Keratinocyte (primary cell): Measurements from ENCODE around the gene NOL3. TPM values are rescaled to one million over a fixed set of nuclear protein-coding genes. Genes with fewer than 3 reads are reported as not detected.

Source experiments
- DNase-seq: peaks from one replicate; pipeline ENCODE4 v3.0.0-alpha.2; 2011; ENCODE audit warnings: low read depth, missing footprints, low spot score
- FAIRE-seq: peaks from 2 replicates; lab custom pipeline; 2011; peaks lifted over from hg19 to GRCh38; lab: Jason Lieb, UNC
- H2AFZ ChIP-seq: 2 replicates; pipeline ENCODE4 v1.6.0; 2012; ENCODE audit warnings: low read length, control low read depth, inconsistent platforms; ENCODE audit not compliant: control insufficient read depth
- H3K27ac ChIP-seq: 2 replicates; pipeline ENCODE4 v1.5.1; 2011; ENCODE audit warnings: low read length; ENCODE audit not compliant: control insufficient read depth, insufficient read depth
- H3K27me3 ChIP-seq: 3 replicates; pipeline ENCODE4 v1.6.0; 2011; ENCODE audit warnings: low read length; ENCODE audit not compliant: control insufficient read depth, insufficient read depth; ENCODE audit errors: extremely low read depth
- H3K36me3 ChIP-seq, 2 experiments: 2 replicates in 1 of 2; 3 replicates in 1 of 2; pipeline ENCODE4 v1.5.1; 2011; ENCODE audit warnings: low read length in 2 of 2, mild to moderate bottlenecking in 1 of 2; ENCODE audit not compliant: control insufficient read depth in 2 of 2, insufficient read depth in 2 of 2; ENCODE audit errors: extremely low read depth in 1 of 2
- H3K4me1 ChIP-seq: 3 replicates; pipeline ENCODE4 v1.5.1; 2011; ENCODE audit warnings: low read length; ENCODE audit not compliant: control insufficient read depth, insufficient read depth; ENCODE audit errors: extremely low read depth
- H3K4me2 ChIP-seq: 3 replicates; pipeline ENCODE4 v1.6.0; 2011; ENCODE audit warnings: low read depth, low read length; ENCODE audit not compliant: control insufficient read depth, insufficient read depth; ENCODE audit errors: extremely low read depth
- H3K4me3 ChIP-seq, 3 experiments: fragments of 200-600 bp in 1 of 3; sonication (generic) in 1 of 3; 2 replicates in 2 of 3; 3 replicates in 1 of 3; pipeline ENCODE4 v1.5.1; 2011 to 2016; ENCODE audit warnings: low read length in 3 of 3, mild to moderate bottlenecking in 3 of 3, control low read depth in 2 of 3, inconsistent platforms in 1 of 3, low read depth in 1 of 3, mixed read lengths in 1 of 3, mixed run types in 1 of 3, moderate library complexity in 1 of 3; ENCODE audit not compliant: control insufficient read depth in 2 of 3, insufficient read depth in 2 of 3; ENCODE audit errors: extremely low read depth in 1 of 3
- H3K79me2 ChIP-seq: 2 replicates; pipeline ENCODE4 v1.6.0; 2012; ENCODE audit warnings: low read length; ENCODE audit not compliant: control insufficient read depth, insufficient read depth
- H3K9ac ChIP-seq: 3 replicates; pipeline ENCODE4 v1.6.0; 2011; ENCODE audit warnings: low read length; ENCODE audit not compliant: control insufficient read depth, insufficient read depth; ENCODE audit errors: extremely low read depth
- H3K9me1 ChIP-seq: 3 replicates; pipeline ENCODE4 v1.6.0; 2011; ENCODE audit warnings: low read length; ENCODE audit not compliant: control insufficient read depth, insufficient read depth; ENCODE audit errors: extremely low read depth
- H3K9me3 ChIP-seq: 2 replicates; pipeline ENCODE4 v1.5.1; 2012; ENCODE audit warnings: low read depth, low read length; ENCODE audit not compliant: control insufficient read depth
- H4K20me1 ChIP-seq: 3 replicates; pipeline ENCODE4 v1.6.0; 2011; ENCODE audit warnings: low read length; ENCODE audit not compliant: control insufficient read depth, insufficient read depth; ENCODE audit errors: extremely low read depth
- EZH2 ChIP-seq: IDR thresholded peaks from one replicate; pipeline ENCODE4 v1.6.1; 2012; ENCODE audit warnings: inconsistent platforms, mild to moderate bottlenecking, low read length, moderate library complexity
- dilution Hi-C: fragments of 300-500 bp; cut with MboI; formaldehyde crosslinking; loops from one replicate; pipeline ENCODE4 v1.7.0; 2020; ENCODE audit warnings: low sequenced_read_pairs; ENCODE audit not compliant: extremely low pct_ligation_motif_present
- polyA plus RNA-seq, 5 experiments: library from polyadenylated mRNA; depleted of rRNA in 3 of 5; stranded (reverse) in 3 of 5; stranded (forward) in 1 of 5; unstranded in 1 of 5; fragments of >200 nt; gene quantifications; 1 replicate in 1 of 5; 2 replicates in 3 of 5; 3 replicates in 1 of 5; pipeline versions ENCODE4 v1.2.1 to v1.2.3, GENCODE V29; 2011 to 2012; ENCODE audit warnings: missing spikeins in 2 of 5, low read depth in 1 of 5, low replicate concordance in 1 of 5
- TF ChIP-seq, protein P1 (sequence below), 3 experiments: IDR thresholded peaks in 1 of 3; conservative IDR thresholded peaks in 1 of 3; optimal IDR thresholded peaks in 1 of 3; 2 replicates in 2 of 3; 3 replicates in 1 of 3; pipeline versions ENCODE3 to v1.5.1; 2011; ENCODE audit warnings: low read length in 3 of 3, mild to moderate bottlenecking in 3 of 3, moderate library complexity in 2 of 3, control low read depth in 1 of 3, inconsistent platforms in 1 of 3; ENCODE audit not compliant: insufficient read depth in 2 of 3; ENCODE audit errors: extremely low read depth in 1 of 3

The NOL3 gene
- polyA plus RNA-seq, 1 donor (not counting 4 experiments of a cell fraction or from before 2014, with no cell fraction given): 16.8 TPM

GRCh38 chr16:67186550-67186950 is 16.2 kb downstream of the NOL3 start:
- Histone ChIP-seq H2AFZ (no peak overlapping the region), H3K27me3 (no peaks in the 10 kb centered on the region), H3K79me2 (peaks cover 7% of the 10 kb centered on the region), H4K20me1 (no peaks in the 10 kb centered on the region), H3K36me3 (no peaks in the 10 kb centered on the region), H3K27ac (no peak overlapping the region), H3K4me3 (no peak overlapping the region), H3K9me1 (peaks cover 2% of the 10 kb centered on the region), H3K9ac (no peak overlapping the region), H3K4me1 (peaks cover 22% of the 10 kb centered on the region), H3K9me3 (no peaks in the 10 kb centered on the region), H3K4me2 (no peak overlapping the region)
- FAIRE-seq: no peak
- dilution Hi-C loops: no loop called here
- TF ChIP-seq, protein P1, sequence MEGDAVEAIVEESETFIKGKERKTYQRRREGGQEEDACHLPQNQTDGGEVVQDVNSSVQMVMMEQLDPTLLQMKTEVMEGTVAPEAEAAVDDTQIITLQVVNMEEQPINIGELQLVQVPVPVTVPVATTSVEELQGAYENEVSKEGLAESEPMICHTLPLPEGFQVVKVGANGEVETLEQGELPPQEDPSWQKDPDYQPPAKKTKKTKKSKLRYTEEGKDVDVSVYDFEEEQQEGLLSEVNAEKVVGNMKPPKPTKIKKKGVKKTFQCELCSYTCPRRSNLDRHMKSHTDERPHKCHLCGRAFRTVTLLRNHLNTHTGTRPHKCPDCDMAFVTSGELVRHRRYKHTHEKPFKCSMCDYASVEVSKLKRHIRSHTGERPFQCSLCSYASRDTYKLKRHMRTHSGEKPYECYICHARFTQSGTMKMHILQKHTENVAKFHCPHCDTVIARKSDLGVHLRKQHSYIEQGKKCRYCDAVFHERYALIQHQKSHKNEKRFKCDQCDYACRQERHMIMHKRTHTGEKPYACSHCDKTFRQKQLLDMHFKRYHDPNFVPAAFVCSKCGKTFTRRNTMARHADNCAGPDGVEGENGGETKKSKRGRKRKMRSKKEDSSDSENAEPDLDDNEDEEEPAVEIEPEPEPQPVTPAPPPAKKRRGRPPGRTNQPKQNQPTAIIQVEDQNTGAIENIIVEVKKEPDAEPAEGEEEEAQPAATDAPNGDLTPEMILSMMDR (optimal IDR thresholded peaks at IDR 0.05 in 1 of 3, IDR thresholded peaks at IDR 0.05 in 1 of 3, conservative IDR thresholded peaks at IDR 0.05 in 1 of 3; ENCODE audit: extremely low read depth in 1 of 3, insufficient read depth in 2 of 3, low read length in 3 of 3): no peak
- TF ChIP-seq EZH2: no peak
- no peak for DNase-seq

DNA sequence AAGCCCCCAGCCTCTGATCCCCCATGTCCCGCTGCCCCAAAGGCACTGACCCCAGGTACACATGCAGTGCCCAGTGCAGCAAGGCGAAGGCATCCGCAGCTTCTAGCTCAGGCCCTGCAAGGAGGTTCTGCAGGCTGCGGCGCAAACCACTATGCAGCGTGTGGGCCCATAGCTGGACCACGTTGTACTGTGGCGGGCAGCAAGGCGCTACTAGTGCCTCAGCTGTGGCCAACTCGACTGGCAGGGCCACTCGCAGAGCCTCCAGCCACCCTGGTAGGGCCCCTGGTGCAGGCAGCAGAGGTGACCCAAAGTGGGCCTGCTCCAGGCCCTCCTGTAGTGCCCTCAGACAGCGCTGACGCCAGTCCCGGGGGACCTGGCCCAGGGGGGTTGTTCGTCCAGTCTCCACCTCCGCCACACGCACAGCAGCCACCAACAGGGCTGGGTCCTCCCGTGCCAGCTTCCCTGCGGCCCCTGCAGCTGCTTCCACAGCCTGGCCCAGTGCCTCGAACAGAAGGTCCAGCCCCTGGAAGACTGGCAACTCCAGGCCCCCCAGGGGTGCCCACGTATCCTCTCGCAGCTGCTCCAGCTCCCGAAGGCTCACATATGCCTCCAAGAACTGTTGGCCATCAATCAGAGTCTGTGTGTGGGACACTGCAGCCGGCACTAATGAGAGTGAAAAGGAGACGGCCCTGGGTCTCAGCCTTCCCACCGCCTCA is 17.0 kb downstream of the NOL3 start:
- Histone ChIP-seq H3K79me2 (peaks cover 9% of the 10 kb centered on the region), H3K4me3 (no peak overlapping the region), H3K4me1 (peaks cover 20% of the 10 kb centered on the region), H4K20me1 (no peaks in the 10 kb centered on the region), H3K27ac (no peak overlapping the region), H3K4me2 (no peak overlapping the region), H2AFZ (no peak overlapping the region), H3K36me3 (no peaks in the 10 kb centered on the region), H3K9me3 (no peaks in the 10 kb centered on the region), H3K9me1 (peaks cover 2% of the 10 kb centered on the region), H3K27me3 (no peaks in the 10 kb centered on the region), H3K9ac (no peak overlapping the region)
- no peak for TF ChIP-seq EZH2
- TF ChIP-seq, protein P1 (optimal IDR thresholded peaks at IDR 0.05 in 1 of 3, IDR thresholded peaks at IDR 0.05 in 1 of 3, conservative IDR thresholded peaks at IDR 0.05 in 1 of 3; ENCODE audit: extremely low read depth in 1 of 3, insufficient read depth in 2 of 3, low read length in 3 of 3): no peak
- FAIRE-seq (no peak), DNase-seq (no peak)
- dilution Hi-C loops: no loop called here
